RWPE2 (cell line): ENCODE data around the gene PXDN.

ENCODE experiments used
- ATAC-seq: fragments of 200-7000 bp; cut with Tn5 transposase; 3 replicates; pipeline ENCODE4 v1.9.1; 2021; ENCODE audit warnings: low read depth
- DNase-seq: peaks from one replicate; pipeline ENCODE4 v3.0.0-alpha.2; 2020; ENCODE audit warnings: low spot score
- H3K27ac ChIP-seq: fragments of 450-650 bp; 2 replicates; pipeline ENCODE4 v1.5.1; 2017; ENCODE audit warnings: mild to moderate bottlenecking; ENCODE audit not compliant: poor library complexity, severe bottlenecking
- H3K27me3 ChIP-seq: fragments of 250-450 bp; sonication (Bioruptor Pico); 2 replicates; pipeline ENCODE4 v1.5.1; 2021; ENCODE audit warnings: mild to moderate bottlenecking, moderate library complexity; ENCODE audit not compliant: insufficient read depth, poor library complexity, severe bottlenecking
- H3K36me3 ChIP-seq: fragments of 250-450 bp; sonication (Bioruptor Pico); 2 replicates; pipeline ENCODE4 v1.5.1; 2020; ENCODE audit warnings: low read depth, mild to moderate bottlenecking, moderate library complexity
- H3K4me1 ChIP-seq: fragments of 250-450 bp; sonication (Bioruptor Pico); 2 replicates; pipeline ENCODE4 v1.5.1; 2021; ENCODE audit warnings: mild to moderate bottlenecking, moderate library complexity; ENCODE audit not compliant: insufficient read depth, poor library complexity, severe bottlenecking
- H3K4me3 ChIP-seq: fragments of 250-450 bp; sonication (Bioruptor Pico); 2 replicates; pipeline ENCODE4 v1.5.1; 2021; ENCODE audit warnings: mild to moderate bottlenecking, moderate library complexity; ENCODE audit not compliant: severe bottlenecking
- H3K9me3 ChIP-seq: fragments of 250-450 bp; sonication (Bioruptor Pico); 2 replicates; pipeline ENCODE4 v1.5.1; 2021; ENCODE audit warnings: mild to moderate bottlenecking, moderate library complexity; ENCODE audit not compliant: severe bottlenecking
- CTCF ChIP-seq: fragments of 450-650 bp; IDR thresholded peaks from one replicate; pipeline ENCODE4 v1.5.1; 2017; ENCODE audit warnings: mild to moderate bottlenecking, moderate library complexity; ENCODE audit not compliant: poor library complexity, severe bottlenecking

The PXDN gene

GRCh38 chr2:1638281-1638860, 105.9 kb downstream of the PXDN start:
- H3K36me3 ChIP-seq = peaks cover 69% of the 10 kb centered on the region

GRCh38 chr2:1636791-1637415, 107.4 kb downstream of the PXDN start:
- Histone ChIP-seq H3K4me1 (peaks cover 26% of the 10 kb centered on the region), H3K27me3 (no peaks in the 10 kb centered on the region), H3K27ac (peak overlapping the region; percentile 2), H3K4me3 (no peak overlapping the region), H3K9me3 (no peaks in the 10 kb centered on the region), H3K36me3 (peaks cover 66% of the 10 kb centered on the region)
- no peak for TF ChIP-seq CTCF
- no peak for ATAC-seq
- no peak for DNase-seq

More at GRCh38 chr2:1638281-1638860, 105.9 kb downstream of the PXDN start:
- no peak overlapping the region for H3K4me3 ChIP-seq
- DNase-seq = no peak
- peak; percentile 55 for ATAC-seq
- H3K9me3 ChIP-seq = no peaks in the 10 kb centered on the region
- no peaks in the 10 kb centered on the region for H3K27me3 ChIP-seq
- no peak for TF ChIP-seq CTCF
- H3K27ac ChIP-seq = peak overlapping the region; percentile 20
- H3K4me1 ChIP-seq = peaks cover 12% of the 10 kb centered on the region

GRCh38 chr2:1635823-1636222, 108.5 kb downstream of the PXDN start:
- H3K27ac ChIP-seq = no peak overlapping the region
- H3K9me3 ChIP-seq = no peaks in the 10 kb centered on the region
- no peak for TF ChIP-seq CTCF
- H3K27me3 ChIP-seq = no peaks in the 10 kb centered on the region
- H3K4me3 ChIP-seq = no peak overlapping the region
- ATAC-seq (no peak), DNase-seq (no peak)
- peaks cover 36% of the 10 kb centered on the region for H3K4me1 ChIP-seq
- H3K36me3 ChIP-seq = peaks cover 55% of the 10 kb centered on the region

GRCh38 chr2:1634681-1635341, 109.5 kb downstream of the PXDN start:
- DNase-seq (no peak), ATAC-seq (no peak)
- Histone ChIP-seq H3K4me1 (peaks cover 40% of the 10 kb centered on the region), H3K9me3 (no peaks in the 10 kb centered on the region), H3K36me3 (peaks cover 59% of the 10 kb centered on the region), H3K27me3 (no peaks in the 10 kb centered on the region), H3K27ac (peak overlapping the region; percentile 95), H3K4me3 (no peak overlapping the region)
- no peak for TF ChIP-seq CTCF
